Astrocyte of the spinal cord (primary cell): ENCODE results near the gene DDX6.
"Not testable (repeated sequence)": the region's sequence is repeated elsewhere in the genome, so short reads cannot be mapped to it uniquely, and the experiment has no call there.

ENCODE experiments used
- DNase-seq: peaks from one replicate; pipeline ENCODE4 v3.0.0; 2011; ENCODE audit warnings: low read depth, low spot score
- H3K4me3 ChIP-seq: 2 replicates; pipeline ENCODE4 v1.5.1; 2011; ENCODE audit warnings: low read depth, mild to moderate bottlenecking, low read length, moderate library complexity
- CTCF ChIP-seq: IDR thresholded peaks from 2 replicates; pipeline ENCODE4 v1.5.1; 2012; ENCODE audit warnings: low read depth, mild to moderate bottlenecking, low read length, inconsistent platforms
- in situ Hi-C: cut with HindIII; loops from 2 replicates; pipeline ENCODE4 v1.10.0; 2017; ENCODE audit warnings: low sequenced_read_pairs

Gene DDX6

GRCh38 chr11:118820412-118821357 is 29.7 kb upstream of the DDX6 start:
- H3K4me3 ChIP-seq = no peak overlapping the region
- in situ Hi-C loops = no loop called here
- no peak for TF ChIP-seq CTCF
- DNase-seq = peak; percentile 65

GRCh38 chr11:118820025-118820379 is 29.0 kb upstream of the DDX6 start:
- in situ Hi-C loops, DNase-seq, H3K4me3 ChIP-seq: not testable (repeated sequence)

GRCh38 chr11:118819334-118820024 is 28.5 kb upstream of the DDX6 start:
- TF ChIP-seq CTCF = no peak
- no peak overlapping the region for H3K4me3 ChIP-seq
- in situ Hi-C loops = no loop called here
- DNase-seq = no peak

GRCh38 chr11:118818130-118818529 is 27.2 kb upstream of the DDX6 start:
- DNase-seq = no peak
- no peak overlapping the region for H3K4me3 ChIP-seq
- no peak for TF ChIP-seq CTCF
- in situ Hi-C loops = no loop called here

- in situ Hi-C loops = no loop called here
- DNase-seq = no peak
- H3K4me3 ChIP-seq = no peak overlapping the region
- no peak for TF ChIP-seq CTCF
Measured at GRCh38 chr11:118813551-118813950, 22.6 kb upstream of the DDX6 start.

- TF ChIP-seq CTCF = no peak
- H3K4me3 ChIP-seq = no peak overlapping the region
- in situ Hi-C loops = no loop called here
- DNase-seq = no peak
Measured at GRCh38 chr11:118812485-118812884, 21.5 kb upstream of the DDX6 start.
